IPS-NIHi11 (cell line): ENCODE measurements around the gene SLC22A15.
"Not testable (repeated sequence)": the region's sequence is repeated elsewhere in the genome, so short reads cannot be mapped to it uniquely, and the experiment has no call there.

Source experiments
- DNase-seq: peaks from one replicate; pipeline ENCODE4 v3.0.0; 2012; ENCODE audit warnings: mixed read lengths, low spot score

SLC22A15 gene

GRCh38 chr1:115976062-115976920 is at the start of gene SLC22A15:
TSS of gene SLC22A15 (plus strand) at chr1:115976513. CDS start at chr1:115976628, 115 bp downstream.
- DNase-seq, result peak; percentile 75

GRCh38 chr1:115927971-115928370 is 48.3 kb upstream of the SLC22A15 start:
- DNase-seq, result no peak

- DNase-seq, result no peak
Measured at GRCh38 chr1:115929881-115930280, 46.4 kb upstream of the SLC22A15 start.

GRCh38 chr1:115933625-115934024 is 42.7 kb upstream of the SLC22A15 start:
- DNase-seq, result no peak

- no peak for DNase-seq
Measured at GRCh38 chr1:115939455-115939854, 36.9 kb upstream of the SLC22A15 start.

GRCh38 chr1:115946116-115946515 is 30.2 kb upstream of the SLC22A15 start:
- DNase-seq, result no peak

- DNase-seq, result no peak
Measured at GRCh38 chr1:115949156-115949555, 27.2 kb upstream of the SLC22A15 start.

- DNase-seq, result no peak
Measured at GRCh38 chr1:115951560-115951959, 24.8 kb upstream of the SLC22A15 start.

- no peak for DNase-seq
Measured at GRCh38 chr1:115952547-115952946, 23.8 kb upstream of the SLC22A15 start.

GRCh38 chr1:115953180-115953579 is 23.1 kb upstream of the SLC22A15 start:
- DNase-seq, result no peak

- DNase-seq, result no peak
Measured at GRCh38 chr1:115954684-115955083, 21.6 kb upstream of the SLC22A15 start.

GRCh38 chr1:115955228-115955627 is 21.1 kb upstream of the SLC22A15 start:
- no peak for DNase-seq

- no peak for DNase-seq
Measured at GRCh38 chr1:115958866-115959265, 17.4 kb upstream of the SLC22A15 start.

GRCh38 chr1:115969509-115969908 is 6.8 kb upstream of the SLC22A15 start:
- DNase-seq, result peak; percentile 85

GRCh38 chr1:115971778-115972177 is 4.5 kb upstream of the SLC22A15 start:
- not testable (repeated sequence) for DNase-seq

GRCh38 chr1:115973154-115973553 is 3.2 kb upstream of the SLC22A15 start:
- no peak for DNase-seq

GRCh38 chr1:115975569-115976061 is 698 bp upstream of the SLC22A15 start:
- no peak for DNase-seq

GRCh38 chr1:115976921-115977498 is 697 bp downstream of the SLC22A15 start:
- no peak for DNase-seq

GRCh38 chr1:115977499-115978258 is 1.4 kb downstream of the SLC22A15 start:
- no peak for DNase-seq

- DNase-seq, result no peak
Measured at GRCh38 chr1:115978292-115978941, 2.1 kb downstream of the SLC22A15 start.

- no peak for DNase-seq
Measured at GRCh38 chr1:115980156-115980555, 3.8 kb downstream of the SLC22A15 start.
